Breast epithelium (tissue), 3 donors: ENCODE results near the gene RBM38.

ENCODE experiments used
- POLR2A ChIP-seq: fragments of 450-650 bp; IDR thresholded peaks from one replicate; pipeline ENCODE4 v1.6.1; 2016; ENCODE audit warnings: antibody characterized with exemption, mild to moderate bottlenecking, moderate library complexity
- TF ChIP-seq, protein P1 (sequence below), 3 donors: fragments of 450-650 bp; IDR thresholded peaks; one replicate each; pipeline ENCODE4 v1.5.1; 2016 to 2017; ENCODE audit warnings: antibody characterized with exemption in 3 of 3, mild to moderate bottlenecking in 3 of 3, moderate library complexity in 3 of 3

DNA sequence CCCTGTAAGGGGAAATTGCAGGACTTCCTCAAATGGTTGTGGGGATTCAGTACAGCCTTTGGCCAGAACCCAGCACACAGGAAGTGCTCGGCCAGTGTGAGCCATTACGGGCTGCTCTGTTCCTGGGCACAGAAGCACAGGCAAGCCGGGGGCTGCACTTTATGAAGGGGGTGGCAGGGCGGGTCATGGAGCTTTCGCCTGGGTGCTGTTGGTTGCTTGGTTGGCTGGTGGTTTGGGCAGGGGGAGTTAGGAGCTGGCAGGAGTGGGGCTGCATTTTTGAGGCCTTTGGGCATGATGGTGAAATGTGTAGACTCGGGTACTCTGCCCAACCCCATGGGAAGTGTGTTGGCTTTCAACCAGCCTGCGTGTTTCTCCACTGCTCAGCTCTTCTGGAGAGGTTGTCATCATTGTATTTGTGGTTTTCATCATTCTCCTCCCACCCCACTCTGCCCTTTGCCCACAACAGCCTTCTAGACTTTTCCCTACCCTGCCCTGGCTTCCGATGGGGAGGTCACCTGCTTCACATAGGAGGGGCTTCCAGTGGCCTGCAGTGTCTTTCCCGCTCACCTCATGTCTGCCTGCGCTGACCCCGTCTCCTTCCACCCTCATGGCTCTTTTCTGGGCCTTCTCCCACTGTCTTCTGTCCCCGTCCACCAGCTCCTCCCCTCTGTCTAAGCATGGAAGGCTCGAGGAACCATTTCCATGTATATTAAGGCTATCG is 16.1 kb upstream of the RBM38 start:
- TF ChIP-seq, protein P1, sequence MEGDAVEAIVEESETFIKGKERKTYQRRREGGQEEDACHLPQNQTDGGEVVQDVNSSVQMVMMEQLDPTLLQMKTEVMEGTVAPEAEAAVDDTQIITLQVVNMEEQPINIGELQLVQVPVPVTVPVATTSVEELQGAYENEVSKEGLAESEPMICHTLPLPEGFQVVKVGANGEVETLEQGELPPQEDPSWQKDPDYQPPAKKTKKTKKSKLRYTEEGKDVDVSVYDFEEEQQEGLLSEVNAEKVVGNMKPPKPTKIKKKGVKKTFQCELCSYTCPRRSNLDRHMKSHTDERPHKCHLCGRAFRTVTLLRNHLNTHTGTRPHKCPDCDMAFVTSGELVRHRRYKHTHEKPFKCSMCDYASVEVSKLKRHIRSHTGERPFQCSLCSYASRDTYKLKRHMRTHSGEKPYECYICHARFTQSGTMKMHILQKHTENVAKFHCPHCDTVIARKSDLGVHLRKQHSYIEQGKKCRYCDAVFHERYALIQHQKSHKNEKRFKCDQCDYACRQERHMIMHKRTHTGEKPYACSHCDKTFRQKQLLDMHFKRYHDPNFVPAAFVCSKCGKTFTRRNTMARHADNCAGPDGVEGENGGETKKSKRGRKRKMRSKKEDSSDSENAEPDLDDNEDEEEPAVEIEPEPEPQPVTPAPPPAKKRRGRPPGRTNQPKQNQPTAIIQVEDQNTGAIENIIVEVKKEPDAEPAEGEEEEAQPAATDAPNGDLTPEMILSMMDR (IDR thresholded peaks at IDR 0.05): no peak
- no peak for TF ChIP-seq POLR2A
